GM21447 (cell line): ENCODE data around the gene TAS1R3.

Experiments
- ATAC-seq: cut with Tn5 transposase; IDR thresholded peaks from one replicate; pipeline ENCODE4 v1.9.1; 2021; ENCODE audit not compliant: unreplicated experiment

The TAS1R3 gene

DNA sequence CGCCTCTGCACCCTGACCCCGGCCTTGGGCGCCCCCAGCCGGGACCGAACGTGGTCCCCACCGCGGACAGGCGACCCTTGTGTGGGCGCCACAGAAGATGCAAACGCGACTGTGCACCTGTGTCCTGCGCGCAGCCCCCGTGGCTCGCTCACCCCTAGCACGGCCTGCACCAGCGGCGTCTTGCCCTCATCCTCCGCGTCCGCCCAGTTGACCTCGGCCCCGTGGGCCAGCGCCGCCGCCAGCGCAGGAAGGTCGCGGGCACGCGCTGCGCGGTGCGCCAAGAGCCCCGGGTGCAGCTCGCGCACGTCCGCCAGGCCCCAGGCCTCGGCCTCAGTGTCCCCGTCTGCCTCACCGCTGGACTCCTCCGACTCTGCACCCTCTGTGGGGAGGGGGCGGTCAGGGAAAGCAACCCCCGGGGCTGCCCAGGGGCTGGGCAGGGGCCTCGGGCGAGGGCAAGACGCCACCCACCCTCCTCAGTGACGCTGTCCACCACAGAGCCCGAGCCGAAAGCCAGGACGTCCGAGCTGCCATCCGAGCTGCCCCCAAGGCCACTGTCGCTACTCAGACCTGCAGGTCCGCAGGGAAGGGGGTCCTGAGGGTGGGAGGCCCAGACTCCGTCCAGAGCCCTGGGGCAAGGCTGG lies 36.7 kb upstream of the TAS1R3 start:
- ATAC-seq = no peak

DNA sequence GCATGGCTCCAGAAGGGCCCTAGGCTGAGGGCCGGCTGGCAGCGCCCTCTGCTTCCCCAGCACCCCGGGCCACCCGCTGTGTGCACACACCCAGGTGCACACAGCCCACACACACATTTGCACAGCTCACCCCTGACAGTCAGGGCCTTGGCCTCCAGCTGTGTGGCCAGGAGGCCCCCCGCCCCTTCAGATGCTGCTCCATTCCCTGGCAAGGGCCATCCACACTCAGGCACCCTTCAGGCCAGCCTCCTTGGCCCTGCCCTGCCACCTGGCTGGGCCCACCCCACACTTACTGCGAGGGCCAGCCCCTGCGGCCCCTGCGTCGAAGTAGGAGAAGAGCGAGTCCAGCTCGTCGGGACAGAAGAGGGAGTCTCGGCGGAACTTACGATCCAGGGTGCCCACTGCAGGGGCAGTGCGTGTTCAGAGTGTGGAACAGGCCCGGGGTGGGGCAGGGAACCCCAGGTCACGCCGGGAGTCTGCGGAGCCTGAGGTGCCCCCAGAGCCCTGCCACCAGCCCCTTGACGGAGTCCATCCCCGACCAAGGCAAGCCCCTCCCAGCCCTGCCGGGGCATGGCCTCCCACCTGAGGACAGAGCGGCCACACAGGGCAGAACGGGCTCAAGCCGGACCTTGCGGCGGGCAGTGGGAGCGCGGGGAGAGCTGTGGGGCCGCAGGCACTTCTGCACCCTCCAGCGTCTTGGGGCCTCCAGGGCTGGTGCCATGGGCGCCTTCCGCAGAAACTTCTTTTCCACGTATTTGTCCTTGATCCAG lies 35.7 kb upstream of the TAS1R3 start:
- no peak for ATAC-seq

DNA sequence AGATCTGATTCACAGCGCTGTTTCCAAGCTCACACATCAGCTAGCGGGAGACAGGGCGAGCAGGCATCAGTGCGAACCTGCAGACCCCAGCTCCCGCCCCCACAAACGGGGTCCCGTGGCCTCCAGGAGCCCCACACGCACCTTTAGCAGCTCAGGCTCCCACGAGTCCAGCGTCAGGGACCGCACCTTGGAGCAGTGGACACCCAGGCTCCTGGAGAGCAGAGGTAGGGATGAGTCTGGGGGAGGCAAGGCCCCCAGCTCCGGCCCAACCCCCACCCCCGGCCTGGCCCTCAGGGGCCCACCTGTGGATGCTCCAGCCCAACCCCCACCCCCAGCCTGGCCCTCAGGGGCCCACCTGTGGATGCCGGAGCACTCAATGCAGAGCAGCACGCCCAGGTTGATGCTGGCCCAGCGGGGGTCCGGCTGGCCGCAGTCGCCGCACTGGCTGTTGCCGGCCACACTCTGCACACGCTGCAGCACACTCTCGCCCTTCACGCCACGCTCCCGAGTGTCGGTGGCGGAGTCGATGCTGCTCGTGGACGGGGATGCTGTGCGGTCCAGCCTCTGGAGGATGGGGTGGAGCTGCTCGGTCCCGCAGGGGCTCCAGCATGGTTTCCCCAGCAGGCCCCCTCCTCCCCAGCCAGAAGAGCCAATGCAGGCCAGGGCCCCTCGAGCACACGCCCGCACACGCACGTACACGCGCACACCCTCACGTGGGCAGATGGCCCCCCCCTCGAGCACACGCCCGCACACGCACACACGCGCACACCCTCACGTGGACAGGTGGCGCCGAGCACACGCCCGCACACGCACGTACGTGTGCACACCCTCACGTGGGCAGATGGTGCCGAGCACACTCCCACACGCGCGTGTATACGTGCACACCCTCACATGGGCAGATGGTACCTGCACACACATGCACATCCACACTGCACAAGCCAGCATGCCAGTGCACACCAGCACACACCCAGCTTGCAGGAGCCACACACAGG lies 34.7 kb upstream of the TAS1R3 start:
- ATAC-seq = no peak

DNA sequence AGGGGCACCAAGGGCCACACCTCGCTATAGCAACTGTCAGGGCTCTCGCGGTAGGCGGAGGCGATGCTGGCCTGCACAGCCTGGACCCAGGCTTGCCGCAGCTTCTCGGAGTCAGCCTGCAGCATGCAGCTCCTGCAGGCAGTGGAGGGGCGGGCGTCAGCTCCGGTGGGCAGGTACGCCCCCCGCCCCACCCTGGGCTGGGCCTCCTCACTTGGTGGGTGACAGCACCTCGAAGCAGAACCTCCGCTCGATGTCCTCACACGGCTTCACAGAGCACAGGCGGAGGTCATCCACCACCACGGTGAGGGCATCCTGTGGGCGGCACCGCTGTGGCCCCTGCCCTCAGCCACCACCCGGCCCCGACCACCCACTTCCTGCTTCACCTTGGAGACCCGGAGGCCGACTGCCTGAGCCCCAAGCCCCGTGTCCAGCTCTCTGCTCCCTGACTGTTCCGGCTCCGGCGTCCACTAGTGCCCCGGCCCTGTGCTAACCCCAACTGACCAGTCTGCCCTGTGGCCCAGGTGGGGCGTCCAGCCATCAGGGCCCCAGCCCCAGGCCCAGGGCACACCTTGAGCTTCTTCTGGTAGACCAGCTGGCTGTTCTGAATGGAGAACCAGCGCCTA lies 33.2 kb upstream of the TAS1R3 start:
- no peak for ATAC-seq

DNA sequence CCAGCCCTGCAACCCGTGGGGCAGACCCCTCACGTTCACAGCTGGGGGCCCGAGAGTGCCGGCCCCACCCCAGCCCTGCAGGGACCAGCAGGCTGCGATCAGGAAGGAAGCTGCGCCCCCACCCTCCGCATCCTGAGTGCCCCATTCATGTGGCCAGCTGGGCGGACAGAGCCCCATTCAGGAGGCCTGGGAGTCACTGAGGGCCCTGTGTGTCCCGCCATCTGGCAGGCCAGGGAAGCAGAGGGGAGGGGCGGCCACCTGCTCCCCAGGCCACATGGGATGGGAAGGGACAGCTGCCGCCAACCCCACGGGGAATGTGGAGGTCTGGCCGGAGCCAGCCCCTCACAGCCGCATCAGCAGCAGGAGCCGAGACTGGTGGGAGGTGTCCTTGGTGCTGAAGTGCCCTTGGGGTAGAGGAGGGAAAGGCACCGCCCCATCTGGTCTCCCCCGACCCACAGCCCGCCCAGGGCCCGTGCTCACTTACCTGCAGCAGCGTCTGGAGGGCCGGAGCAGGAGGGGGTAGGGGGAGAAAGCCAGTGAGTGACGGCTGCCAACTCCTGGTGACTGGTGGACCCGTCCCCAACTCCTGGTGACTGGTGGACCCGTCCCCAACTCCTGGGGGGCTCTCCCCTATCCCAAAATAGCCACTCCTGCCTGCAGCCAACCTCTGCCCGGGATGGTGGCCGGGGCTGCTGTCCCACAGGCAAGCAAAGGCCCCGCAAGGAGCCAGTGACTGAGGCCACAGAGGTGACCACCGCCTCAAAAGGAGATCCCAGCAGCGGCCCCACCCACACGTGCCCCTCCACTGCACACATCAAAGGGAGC lies 32.0 kb upstream of the TAS1R3 start:
- no peak for ATAC-seq

DNA sequence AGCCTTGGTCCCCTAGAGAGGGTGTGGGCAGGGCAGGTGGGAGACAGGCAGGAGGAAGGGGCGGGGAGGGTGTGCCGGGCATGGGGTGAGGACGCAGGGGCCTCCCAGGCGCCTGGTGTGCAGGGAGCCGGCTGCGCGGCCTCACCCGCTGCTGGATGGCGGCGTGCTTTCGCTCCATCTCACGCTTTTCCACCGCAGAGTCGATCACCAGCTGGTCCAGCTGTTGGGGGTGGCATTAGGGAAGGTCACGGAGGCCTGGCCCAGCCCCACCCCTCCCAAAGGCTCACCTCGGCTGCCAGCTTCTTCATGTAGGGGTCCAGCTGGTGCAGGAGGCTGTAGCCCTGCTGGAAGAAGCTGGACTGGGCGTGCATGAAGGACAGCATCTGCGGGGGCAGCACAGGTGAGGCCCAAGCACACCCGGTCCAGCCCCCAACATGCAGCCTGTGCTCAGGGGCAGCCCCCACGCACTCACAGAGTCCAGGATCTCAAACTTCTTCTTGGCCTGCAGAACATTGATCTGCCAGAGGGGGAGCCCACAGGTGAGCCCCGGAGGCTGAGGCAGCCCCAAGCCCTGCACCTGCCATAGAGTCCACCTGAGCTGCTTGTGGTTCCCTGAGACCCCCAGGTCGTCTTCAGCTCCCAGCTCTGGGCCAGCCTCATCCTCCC lies 31.3 kb upstream of the TAS1R3 start:
- no peak for ATAC-seq

DNA sequence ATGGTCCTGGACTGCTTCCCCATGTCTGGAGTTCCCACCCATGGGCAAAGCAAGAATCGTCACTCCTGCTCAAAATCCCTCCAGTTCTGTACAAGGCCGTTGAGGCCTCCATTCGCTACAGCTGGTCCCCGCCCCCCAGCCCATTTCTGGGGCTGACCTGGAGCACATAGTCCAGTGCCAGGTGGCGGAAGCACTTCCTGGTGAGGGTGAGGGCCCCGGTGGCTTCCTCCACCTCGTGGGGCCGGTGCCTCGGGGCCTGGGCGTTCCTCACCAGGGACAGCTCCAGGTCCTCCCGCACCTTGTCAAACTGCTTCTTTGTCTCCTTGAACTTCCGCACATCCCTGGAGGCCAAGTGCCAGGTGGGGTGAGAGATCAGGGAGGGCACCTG lies 30.7 kb upstream of the TAS1R3 start:
- ATAC-seq = no peak

DNA sequence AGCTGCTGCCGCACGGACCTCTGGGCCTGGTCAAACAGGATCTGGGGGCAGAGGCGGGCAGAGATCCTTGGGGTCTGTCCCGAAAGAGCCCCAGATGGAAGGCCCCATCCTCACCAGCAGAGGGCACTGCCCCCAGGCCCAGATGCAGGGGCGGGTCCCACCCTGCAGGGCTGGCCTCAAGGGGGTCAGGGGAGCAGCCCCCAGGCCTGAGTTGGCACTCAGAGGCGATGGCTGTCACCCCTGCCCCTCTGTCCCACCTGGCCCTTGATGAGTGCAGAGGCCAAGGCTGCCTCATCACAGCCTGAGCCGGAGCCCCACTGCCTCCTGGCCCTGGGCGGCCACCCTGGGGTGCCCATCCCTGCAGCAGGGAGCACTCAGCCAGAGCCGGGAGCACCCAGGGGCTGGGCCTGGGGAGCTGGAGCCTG lies 29.1 kb upstream of the TAS1R3 start:
- ATAC-seq = no peak

DNA sequence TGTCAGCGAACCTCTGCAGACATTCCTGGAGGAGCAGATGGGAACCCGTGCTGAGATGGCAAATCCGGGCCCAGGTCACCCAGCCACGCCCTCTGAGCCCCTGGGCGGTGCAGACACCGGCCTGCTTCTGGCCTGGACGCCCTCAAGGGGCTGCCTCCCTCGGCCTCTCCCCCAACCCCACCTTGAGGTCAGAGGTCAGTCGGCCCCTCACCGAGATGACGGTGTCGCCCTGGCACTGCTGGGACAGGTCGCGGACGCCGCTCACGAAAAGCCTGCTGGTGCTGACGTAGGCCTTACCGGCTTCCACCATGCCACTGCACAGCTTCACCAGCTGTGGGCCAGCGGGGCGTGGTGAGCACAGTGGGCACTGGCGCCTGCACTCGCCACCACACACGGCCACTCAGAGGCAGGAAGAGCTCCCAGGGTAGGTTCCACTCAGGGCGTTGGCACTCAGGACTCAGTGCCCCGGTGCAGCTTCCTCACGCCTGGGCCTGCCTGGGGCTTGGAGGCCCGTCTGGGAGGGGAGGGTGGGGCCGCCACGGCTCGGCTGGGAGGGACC lies 28.1 kb upstream of the TAS1R3 start:
- ATAC-seq = no peak

DNA sequence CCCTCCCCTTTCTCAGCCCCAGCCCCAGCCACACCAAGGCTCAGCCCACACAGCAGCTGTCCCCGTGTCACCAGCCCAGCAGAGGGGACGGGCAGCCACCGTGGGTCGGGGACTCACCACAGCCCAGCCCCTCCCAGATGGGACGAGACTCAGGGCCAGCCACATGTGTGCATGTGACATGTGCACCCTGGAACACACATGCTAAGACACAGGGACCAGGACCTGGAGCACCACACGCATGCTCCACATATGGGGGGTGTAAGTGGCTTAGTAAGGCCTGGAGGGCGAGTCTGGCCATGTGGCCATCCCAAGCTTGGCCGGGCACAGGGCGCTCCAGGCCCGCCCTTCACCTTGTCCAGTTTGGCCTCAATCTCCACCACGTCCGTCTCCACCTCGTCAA lies 27.3 kb upstream of the TAS1R3 start:
- no peak for ATAC-seq

DNA sequence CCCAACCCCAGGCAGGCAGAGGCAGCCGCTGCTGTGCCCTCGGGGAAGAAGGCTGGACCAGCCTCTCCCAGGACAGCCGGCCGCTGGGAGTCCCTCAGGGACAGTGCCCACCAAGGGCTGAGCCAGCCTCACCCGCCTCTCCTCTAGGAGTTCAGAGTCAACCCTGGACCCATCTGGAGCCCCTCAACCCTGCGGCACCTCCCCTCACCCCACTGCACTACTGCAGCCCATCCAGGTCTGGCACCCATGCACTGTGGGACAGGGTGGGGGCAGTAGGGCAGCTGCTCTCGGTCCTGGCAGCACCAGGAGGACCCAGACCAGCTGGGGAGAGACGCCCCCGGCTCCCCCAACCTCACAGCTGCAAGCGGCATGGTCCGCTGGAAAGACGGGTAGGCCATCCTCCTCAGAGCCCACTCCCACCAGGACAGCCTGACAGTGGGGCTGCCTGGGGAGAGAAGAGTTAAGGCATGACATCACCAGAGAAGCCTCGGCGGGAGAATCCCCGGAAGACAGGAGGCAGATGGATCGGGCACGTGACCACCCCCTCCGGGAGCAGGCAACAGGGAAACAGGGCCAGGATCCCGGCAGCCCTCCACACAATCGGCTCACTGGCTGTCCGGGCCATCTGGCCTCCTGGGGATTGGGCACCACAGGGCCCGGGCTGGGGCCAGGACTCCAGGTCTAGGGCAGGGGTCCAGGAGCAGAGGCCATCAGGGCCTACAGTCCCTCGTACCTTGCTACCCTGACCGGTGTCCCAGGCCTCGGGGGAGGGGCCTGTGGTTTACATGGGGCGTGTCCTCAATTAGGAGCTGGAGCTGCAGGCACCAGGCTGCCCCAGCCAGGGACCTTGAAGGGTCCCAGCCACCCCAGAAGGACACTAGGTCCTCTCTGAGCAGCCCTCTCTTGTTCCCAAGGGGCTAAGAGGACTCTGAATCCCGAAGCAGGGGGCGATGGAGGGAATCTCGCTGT lies 26.5 kb upstream of the TAS1R3 start:
- ATAC-seq = no peak

DNA sequence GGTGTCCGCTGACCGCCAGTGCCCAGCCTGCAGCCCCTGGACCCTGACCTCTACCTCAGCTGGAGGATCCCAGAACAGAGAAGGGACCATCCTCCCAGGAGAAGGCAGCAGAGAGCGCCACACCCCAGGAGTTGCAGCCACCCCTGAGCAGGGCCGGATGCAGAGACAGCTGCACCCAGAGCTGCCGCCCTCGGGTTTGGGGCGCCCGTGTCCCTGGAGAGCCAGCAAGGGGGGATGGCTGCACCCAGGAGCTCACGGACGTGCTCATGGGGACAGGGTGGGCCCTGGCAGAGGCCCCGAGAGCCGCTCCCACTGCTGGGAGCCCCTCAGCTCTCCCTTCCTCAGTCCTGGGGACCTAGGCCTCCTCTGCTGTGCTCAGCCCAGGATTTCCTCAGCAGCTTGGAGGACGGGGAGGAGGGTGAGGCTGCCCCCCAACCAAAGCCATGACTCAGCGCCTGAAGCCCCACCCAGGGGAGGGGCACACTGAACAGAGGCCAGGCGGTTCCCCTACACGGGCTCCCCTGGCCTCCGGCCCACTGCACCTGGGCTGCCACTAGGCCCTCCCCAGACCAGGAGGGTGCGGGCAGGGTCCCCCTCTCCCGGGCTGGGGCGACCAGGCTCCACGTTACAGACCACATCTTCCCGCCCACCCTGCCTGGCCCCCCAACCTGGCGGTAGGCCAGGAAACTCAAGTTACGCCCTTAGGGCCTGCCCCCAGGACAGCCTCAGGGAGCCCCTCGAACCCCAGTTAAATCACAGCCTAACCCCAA lies 25.6 kb upstream of the TAS1R3 start:
- no peak for ATAC-seq

DNA sequence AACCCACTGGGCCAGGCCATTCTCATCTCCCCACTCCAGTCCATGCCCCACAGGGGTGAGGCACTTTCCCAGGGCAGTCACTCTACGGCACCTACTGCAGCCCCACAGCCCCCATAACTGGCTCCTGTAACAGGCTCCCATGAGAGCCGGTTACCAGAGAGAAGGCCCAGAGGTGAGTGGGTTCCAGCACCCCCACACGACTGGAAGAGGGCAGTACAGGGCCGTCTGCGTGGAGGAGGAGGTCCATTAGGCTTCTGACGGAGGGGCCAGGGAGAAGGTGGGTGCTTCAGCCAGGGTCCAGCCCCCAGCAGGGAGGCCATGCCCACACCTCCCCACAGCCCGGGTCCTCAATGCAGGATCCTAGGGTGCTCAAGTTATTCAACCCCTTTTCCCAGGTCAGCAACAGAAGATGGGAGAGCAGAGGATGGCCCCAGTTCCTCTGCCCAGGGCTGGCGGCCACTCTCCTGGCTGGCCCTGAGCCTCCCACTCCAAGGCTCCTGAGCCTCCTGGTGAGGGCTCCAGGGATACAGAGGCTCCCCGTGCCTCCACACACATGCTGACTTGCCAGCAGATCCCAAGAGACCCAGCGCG lies 24.9 kb upstream of the TAS1R3 start:
- no peak for ATAC-seq

DNA sequence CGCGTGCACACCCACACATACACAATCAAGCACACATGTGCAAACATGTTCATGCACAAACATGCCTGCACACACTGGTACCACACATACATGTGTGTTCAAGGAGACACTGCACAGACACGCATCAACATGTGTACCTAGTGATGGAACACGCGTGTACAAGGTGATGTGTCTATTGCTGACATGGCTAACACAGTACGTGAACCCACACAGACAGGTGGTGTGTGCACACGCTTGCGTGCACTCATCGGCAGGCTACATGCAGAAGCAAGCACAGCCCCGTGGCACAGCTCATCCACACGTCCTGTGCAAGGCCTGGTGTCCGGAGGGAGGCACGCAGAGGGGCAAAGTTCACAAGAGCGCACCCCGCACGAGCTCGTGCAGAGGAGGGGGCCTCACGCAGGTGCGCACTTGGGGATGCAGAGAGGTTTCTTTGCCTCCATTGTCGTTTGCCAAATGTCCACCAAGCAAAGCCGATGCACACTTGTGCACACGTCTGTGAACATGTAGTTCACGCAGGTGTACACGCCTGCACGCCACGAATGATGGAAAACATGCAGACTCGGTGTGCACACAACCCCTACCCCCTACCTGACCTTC lies 24.3 kb upstream of the TAS1R3 start:
- no peak for ATAC-seq

DNA sequence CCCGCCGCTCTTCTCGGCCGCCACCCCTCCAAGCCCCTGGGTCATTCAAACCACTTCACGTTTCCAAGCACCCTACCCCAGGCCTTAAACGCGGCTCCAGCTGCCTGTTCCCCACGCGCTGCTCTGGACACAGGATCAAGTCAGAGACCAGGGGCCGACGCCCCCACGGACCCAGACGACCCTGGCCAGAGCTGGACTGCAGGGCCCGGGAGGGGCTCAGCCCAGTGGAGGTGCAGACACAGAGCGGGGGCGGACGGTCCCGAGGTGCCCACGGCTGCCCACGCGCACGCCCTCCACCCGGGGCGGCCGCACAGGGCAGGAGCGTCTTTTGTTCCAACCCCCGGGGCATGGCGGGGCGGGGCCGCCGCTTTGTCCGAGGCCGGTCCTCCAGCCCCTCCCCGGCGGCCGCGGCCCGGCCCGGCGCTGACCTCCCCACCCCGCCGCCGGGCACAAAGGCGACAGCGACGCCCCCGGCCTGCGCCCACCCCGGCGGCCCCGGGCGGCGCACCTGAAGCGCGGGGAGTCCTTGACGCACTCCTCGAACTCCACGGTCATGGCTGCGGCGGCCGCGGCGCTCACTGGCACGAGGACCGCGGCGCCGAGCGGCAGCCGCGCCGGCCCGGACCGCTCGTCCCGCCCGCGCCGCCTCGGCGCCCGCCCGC lies 23.7 kb upstream of the TAS1R3 start:
- ATAC-seq = peak; percentile 2
